ENCODE results near the gene MYRIP.

Gene MYRIP

GRCh38 chr3:40290396-40290795 lies 481.0 kb downstream of the MYRIP start:
- DNase-seq (ENCODE audit: low spot score) = no peak
- Histone ChIP-seq H3K27me3 (ENCODE audit: insufficient read depth, poor library complexity, severe bottlenecking) (no peaks in the 10 kb centered on the region), H3K36me3 (ENCODE audit: low read depth) (no peaks in the 10 kb centered on the region), H3K4me1 (ENCODE audit: insufficient read depth, poor library complexity, severe bottlenecking) (no peaks in the 10 kb centered on the region), H3K4me3 (ENCODE audit: severe bottlenecking) (no peak overlapping the region), H3K9me3 (ENCODE audit: severe bottlenecking) (no peaks in the 10 kb centered on the region), H3K27ac (ENCODE audit: poor library complexity, severe bottlenecking) (no peak overlapping the region)
- peak; percentile 14; the same call in 1 of the 3 replicates for ATAC-seq (ENCODE audit: low read depth)
- no peak for TF ChIP-seq CTCF (IDR thresholded peaks at IDR 0.05; ENCODE audit: poor library complexity, severe bottlenecking)

- TF ChIP-seq CTCF (IDR thresholded peaks at IDR 0.05; ENCODE audit: poor library complexity, severe bottlenecking) = no peak
- Histone ChIP-seq H3K27ac (ENCODE audit: poor library complexity, severe bottlenecking) (no peak overlapping the region), H3K4me3 (ENCODE audit: severe bottlenecking) (no peak overlapping the region), H3K36me3 (ENCODE audit: low read depth) (no peaks in the 10 kb centered on the region), H3K4me1 (ENCODE audit: insufficient read depth, poor library complexity, severe bottlenecking) (no peaks in the 10 kb centered on the region), H3K9me3 (ENCODE audit: severe bottlenecking) (no peaks in the 10 kb centered on the region), H3K27me3 (ENCODE audit: insufficient read depth, poor library complexity, severe bottlenecking) (no peaks in the 10 kb centered on the region)
- ATAC-seq (ENCODE audit: low read depth) (no peak), DNase-seq (ENCODE audit: low spot score) (no peak)
Observed at GRCh38 chr3:40291471-40291870, 482.1 kb downstream of the MYRIP start.

DNA sequence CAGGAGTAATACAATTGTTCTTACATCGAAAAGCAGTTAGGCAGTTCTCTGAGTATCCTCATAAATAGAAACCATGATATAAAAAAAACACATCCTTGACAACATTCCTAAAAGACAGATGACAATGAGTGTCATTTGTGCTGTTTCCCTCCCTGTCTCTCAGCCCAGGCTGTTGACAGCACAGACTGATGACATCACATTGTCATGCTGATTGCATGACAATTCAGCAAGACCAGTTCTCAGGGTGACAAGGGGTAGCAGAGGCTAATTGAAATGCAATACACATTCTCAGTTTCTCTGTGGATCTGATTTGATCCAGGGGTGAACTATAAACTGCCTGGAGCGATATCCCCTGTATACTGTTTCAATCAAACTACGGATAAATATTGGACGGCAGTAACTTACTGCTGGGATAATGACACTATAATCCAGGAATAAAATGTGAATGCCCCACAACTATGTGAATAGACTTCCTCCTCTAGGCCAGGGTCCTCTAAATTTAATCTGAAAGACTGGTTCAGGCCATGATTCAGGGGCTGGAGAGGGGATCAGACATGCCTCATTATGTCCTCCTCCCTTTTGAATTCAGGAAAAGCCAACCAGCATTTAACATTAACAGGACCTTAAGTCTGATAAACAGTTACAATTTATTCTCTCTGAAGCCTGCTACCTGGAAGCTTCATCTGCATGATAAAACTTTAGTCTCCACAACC lies 483.4 kb downstream of the MYRIP start:
- Histone ChIP-seq H3K27me3 (ENCODE audit: insufficient read depth, poor library complexity, severe bottlenecking) (no peaks in the 10 kb centered on the region), H3K36me3 (ENCODE audit: low read depth) (no peaks in the 10 kb centered on the region), H3K4me3 (ENCODE audit: severe bottlenecking) (no peak overlapping the region), H3K27ac (ENCODE audit: poor library complexity, severe bottlenecking) (no peak overlapping the region), H3K9me3 (ENCODE audit: severe bottlenecking) (no peaks in the 10 kb centered on the region), H3K4me1 (ENCODE audit: insufficient read depth, poor library complexity, severe bottlenecking) (no peaks in the 10 kb centered on the region)
- DNase-seq (ENCODE audit: low spot score) (no peak), ATAC-seq (ENCODE audit: low read depth) (no peak)
- TF ChIP-seq CTCF (IDR thresholded peaks at IDR 0.05; ENCODE audit: poor library complexity, severe bottlenecking) = no peak

DNA sequence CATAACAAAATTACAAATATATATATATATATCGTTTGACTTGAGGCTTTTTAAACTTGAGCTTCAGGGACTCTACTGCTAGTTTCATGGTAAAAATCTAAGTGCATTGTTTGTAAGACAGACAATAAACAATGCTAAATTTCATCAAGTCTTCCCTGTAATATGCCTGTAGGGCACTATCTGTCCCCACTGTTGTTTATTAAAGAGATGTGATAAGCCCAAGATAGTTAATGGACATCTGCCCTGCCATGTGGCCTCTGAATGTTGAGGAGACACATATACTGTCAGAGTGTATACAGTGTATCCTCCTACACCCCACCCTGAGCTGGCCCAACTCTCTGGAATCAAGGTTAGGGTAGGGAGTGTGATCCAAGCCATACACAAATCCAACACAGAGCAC lies 485.0 kb downstream of the MYRIP start:
- H3K27me3 ChIP-seq (ENCODE audit: insufficient read depth, poor library complexity, severe bottlenecking) = no peaks in the 10 kb centered on the region
- ATAC-seq (ENCODE audit: low read depth) = no peak
- H3K9me3 ChIP-seq (ENCODE audit: severe bottlenecking) = no peaks in the 10 kb centered on the region
- DNase-seq (ENCODE audit: low spot score) = no peak
- no peak overlapping the region for H3K27ac ChIP-seq (ENCODE audit: poor library complexity, severe bottlenecking)
- H3K4me1 ChIP-seq (ENCODE audit: insufficient read depth, poor library complexity, severe bottlenecking) = no peaks in the 10 kb centered on the region
- no peak for TF ChIP-seq CTCF (IDR thresholded peaks at IDR 0.05; ENCODE audit: poor library complexity, severe bottlenecking)
- H3K4me3 ChIP-seq (ENCODE audit: severe bottlenecking) = no peak overlapping the region
- H3K36me3 ChIP-seq (ENCODE audit: low read depth) = no peaks in the 10 kb centered on the region

GRCh38 chr3:40298075-40298474 lies 488.7 kb downstream of the MYRIP start:
- Histone ChIP-seq H3K36me3 (ENCODE audit: low read depth) (no peaks in the 10 kb centered on the region), H3K27me3 (ENCODE audit: insufficient read depth, poor library complexity, severe bottlenecking) (no peaks in the 10 kb centered on the region), H3K27ac (ENCODE audit: poor library complexity, severe bottlenecking) (no peak overlapping the region), H3K4me3 (ENCODE audit: severe bottlenecking) (no peak overlapping the region), H3K4me1 (ENCODE audit: insufficient read depth, poor library complexity, severe bottlenecking) (no peaks in the 10 kb centered on the region), H3K9me3 (ENCODE audit: severe bottlenecking) (no peaks in the 10 kb centered on the region)
- DNase-seq (ENCODE audit: low spot score) (no peak), ATAC-seq (ENCODE audit: low read depth) (no peak)
- no peak for TF ChIP-seq CTCF (IDR thresholded peaks at IDR 0.05; ENCODE audit: poor library complexity, severe bottlenecking)
